CD14-positive monocyte (primary cell): ENCODE data around the gene NOP56. TPM values are rescaled to one million over a fixed set of nuclear protein-coding genes. Genes with fewer than 3 reads are reported as not detected.

Experiments used
- DNase-seq, 3 donors: peaks; one replicate each; pipeline ENCODE4 v3.0.0-alpha.2; 2011 to 2022
- H2AFZ ChIP-seq: 2 replicates; pipeline ENCODE4 v1.6.0; 2012; ENCODE audit warnings: mild to moderate bottlenecking, low read depth, low read length, inconsistent platforms; ENCODE audit not compliant: insufficient read depth, poor library complexity, severe bottlenecking
- H3K27ac ChIP-seq, 2 donors: 1 replicate in 1 of 2; 2 replicates in 1 of 2; pipeline ENCODE4 v1.5.1; 2012 to 2013; ENCODE audit warnings: low read length in 2 of 2, control low read depth in 1 of 2, inconsistent platforms in 1 of 2, low read depth in 1 of 2, mild to moderate bottlenecking in 1 of 2
- H3K27me3 ChIP-seq, 2 donors: one replicate each; pipeline versions ENCODE4 v1.6.0 to v1.6.1; 2011 to 2013; ENCODE audit warnings: low read length in 2 of 2; ENCODE audit not compliant: control insufficient read depth in 2 of 2, insufficient read depth in 2 of 2
- H3K36me3 ChIP-seq, 2 donors: replicated peaks in 1 of 2; 1 replicate in 1 of 2; 2 replicates in 1 of 2; pipeline versions ENCODE4 v1.5.1 to v1.6.1; 2012 to 2013; ENCODE audit warnings: low read length in 2 of 2, control low read depth in 1 of 2, inconsistent platforms in 1 of 2, mild to moderate bottlenecking in 1 of 2; ENCODE audit not compliant: insufficient read depth in 2 of 2, control insufficient read depth in 1 of 2
- H3K4me1 ChIP-seq, 2 donors: 1 replicate in 1 of 2; 2 replicates in 1 of 2; pipeline versions ENCODE4 v1.5.1 to v1.6.1; 2012 to 2013; ENCODE audit warnings: low read length in 2 of 2, control low read depth in 1 of 2, inconsistent platforms in 1 of 2, mild to moderate bottlenecking in 1 of 2, moderate library complexity in 1 of 2; ENCODE audit not compliant: insufficient read depth in 2 of 2, control insufficient read depth in 1 of 2
- H3K4me2 ChIP-seq: replicated peaks from 2 replicates; pipeline ENCODE3; 2012; ENCODE audit warnings: low read length, moderate library complexity, mild to moderate bottlenecking; ENCODE audit not compliant: poor library complexity, severe bottlenecking; ENCODE audit errors: extremely low read depth
- H3K4me3 ChIP-seq, 3 experiments: fragments of 200-600 bp in 1 of 3; sonication (generic) in 1 of 3; replicated peaks in 1 of 3; 1 replicate in 2 of 3; 2 replicates in 1 of 3; pipeline ENCODE4 v1.5.1; 2011 to 2013; ENCODE audit warnings: low read length in 3 of 3, mild to moderate bottlenecking in 3 of 3, control low read depth in 2 of 3, low read depth in 2 of 3, inconsistent platforms in 1 of 3, moderate library complexity in 1 of 3
- H3K79me2 ChIP-seq: 2 replicates; pipeline ENCODE4 v1.6.0; 2012; ENCODE audit warnings: mild to moderate bottlenecking, control low read depth, inconsistent platforms, low read length, moderate library complexity; ENCODE audit not compliant: insufficient read depth
- H3K9ac ChIP-seq: 2 replicates; pipeline ENCODE4 v1.6.0; 2017; ENCODE audit warnings: low read length, mild to moderate bottlenecking; ENCODE audit not compliant: insufficient read depth, poor library complexity, severe bottlenecking
- H3K9me3 ChIP-seq, 2 donors: replicated peaks in 1 of 2; 1 replicate in 1 of 2; 2 replicates in 1 of 2; pipeline versions ENCODE4 v1.5.1 to v1.6.1; 2012 to 2013; ENCODE audit warnings: low read length in 2 of 2, control low read depth in 1 of 2; ENCODE audit not compliant: control insufficient read depth in 1 of 2, insufficient read depth in 1 of 2
- H4K20me1 ChIP-seq: 2 replicates; pipeline ENCODE4 v1.6.0; 2012; ENCODE audit warnings: mild to moderate bottlenecking, low read length, control low read depth, moderate library complexity; ENCODE audit not compliant: insufficient read depth
- H3K27ac Mint-ChIP-seq, 7 donors: one replicate each; pipeline ENCODE4 v1.8.0; 2020; ENCODE audit warnings: mild to moderate bottlenecking in 7 of 7, mixed read lengths in 7 of 7, moderate library complexity in 6 of 7, inconsistent platforms in 2 of 7
- H3K27me3 Mint-ChIP-seq, 3 donors: one replicate each; pipeline ENCODE4 v1.8.0; 2021 to 2022; ENCODE audit warnings: low read depth in 3 of 3, mild to moderate bottlenecking in 3 of 3, mixed read lengths in 3 of 3, moderate library complexity in 3 of 3, inconsistent platforms in 1 of 3
- H3K36me3 Mint-ChIP-seq, 2 donors: one replicate each; pipeline ENCODE4 v1.8.0; 2020; ENCODE audit warnings: mixed read lengths in 2 of 2, inconsistent platforms in 1 of 2, mild to moderate bottlenecking in 1 of 2
- H3K4me1 Mint-ChIP-seq: one replicate; pipeline ENCODE4 v1.8.0; 2020; ENCODE audit warnings: mild to moderate bottlenecking, mixed read lengths
- H3K4me3 Mint-ChIP-seq, 2 donors: one replicate each; pipeline ENCODE4 v1.8.0; 2020; ENCODE audit warnings: mild to moderate bottlenecking in 2 of 2, mixed read lengths in 2 of 2, moderate library complexity in 1 of 2
- H3K9me3 Mint-ChIP-seq, 7 donors: one replicate each; pipeline ENCODE4 v1.8.0; 2020 to 2022; ENCODE audit warnings: mixed read lengths in 7 of 7, mild to moderate bottlenecking in 6 of 7, moderate library complexity in 6 of 7, inconsistent platforms in 2 of 7
- CTCF ChIP-seq: fragments of 200-600 bp; IDR thresholded peaks from one replicate; pipeline ENCODE4 v1.8.0; 2022; ENCODE audit warnings: antibody characterized with exemption, mild to moderate bottlenecking
- WGBS: methylation state at CpG from one replicate; pipeline ENCODE4 v1.1.5; 2013; ENCODE audit warnings: missing lambda C conversion rate; ENCODE audit not compliant: insufficient coverage; 5-methylcytosine and 5-hydroxymethylcytosine counted together
- intact Hi-C, 2 donors: fragments of 100-400 bp; cut with micrococcal nuclease; formaldehyde crosslinking; loops; one replicate each; pipeline versions ENCODE4 v1.15.0 to v1.15.1; 2023
- polyA plus RNA-seq, 3 donors: library from polyadenylated mRNA; depleted of rRNA in 1 of 3; unstranded in 2 of 3; stranded (reverse) in 1 of 3; fragments of 300-500 nt in 2 of 3; fragments of >200 nt in 1 of 3; fragmentation: Illumina TruSeq in 2 of 3; gene quantifications; 1 replicate in 2 of 3; 2 replicates in 1 of 3; pipeline ENCODE4 v1.2.3, GENCODE V29; 2012 to 2021

Gene NOP56
- polyA plus RNA-seq, 3 donors, result 27.3 to 102 (median 33.1) TPM

- intact Hi-C loops, result no loop called here
- Histone ChIP-seq H2AFZ (no peak overlapping the region), H4K20me1 (no peaks in the 10 kb centered on the region), H3K9me3 (peaks cover 0 to 21% of the 10 kb centered on the region in 2 donors), H3K36me3 (no peaks in the 10 kb centered on the region), H3K4me3 (no peak overlapping the region), H3K9ac (no peak overlapping the region), H3K79me2 (no peaks in the 10 kb centered on the region), H3K27me3 (peaks cover 45 to 66% of the 10 kb centered on the region in 2 donors), H3K4me2 (no peak overlapping the region), H3K4me1 (peaks cover 6 to 17% of the 10 kb centered on the region in 2 donors), H3K27ac (no peak overlapping the region)
- Mint-ChIP-seq H3K4me3 (peak overlapping the region in 1 of 2 donors; percentile 99), H3K4me1 (peaks cover 13% of the 10 kb centered on the region), H3K9me3 (peaks cover 0 to 19% (median 12%) of the 10 kb centered on the region in 7 donors), H3K36me3 (peaks cover 4 to 15% of the 10 kb centered on the region in 2 donors), H3K27ac (no peak overlapping the region), H3K27me3 (peaks cover 73 to 84% (median 74%) of the 10 kb centered on the region in 3 donors)
- no peak for TF ChIP-seq CTCF
- no peak for DNase-seq
- 27% methylated on average over 6 of the region's 6 CpGs for WGBS
Observed at GRCh38 chr20:2690718-2691117, 38.3 kb downstream of the NOP56 start.

- Mint-ChIP-seq H3K27ac (no peak overlapping the region), H3K4me3 (peak overlapping the region; percentile 92 to 99), H3K9me3 (peaks cover 0 to 20% (median 12%) of the 10 kb centered on the region in 7 donors), H3K36me3 (peaks cover 4 to 15% of the 10 kb centered on the region in 2 donors), H3K4me1 (peaks cover 13% of the 10 kb centered on the region), H3K27me3 (peaks cover 74 to 88% (median 76%) of the 10 kb centered on the region in 3 donors)
- H3K9me3 ChIP-seq, result peaks cover 0 to 21% of the 10 kb centered on the region in 2 donors
- no peak overlapping the region for H3K4me3 ChIP-seq
- 79% methylated on average over 7 of the region's 8 CpGs for WGBS
- no peak for DNase-seq
- no peak overlapping the region for H2AFZ ChIP-seq
- H3K9ac ChIP-seq, result no peak overlapping the region
- peaks cover 45 to 70% of the 10 kb centered on the region in 2 donors for H3K27me3 ChIP-seq
- no peaks in the 10 kb centered on the region for H3K36me3 ChIP-seq
- no peak overlapping the region for H3K4me2 ChIP-seq
- no peak for TF ChIP-seq CTCF
- H3K79me2 ChIP-seq, result no peaks in the 10 kb centered on the region
- H3K4me1 ChIP-seq, result peaks cover 6 to 17% of the 10 kb centered on the region in 2 donors
- H4K20me1 ChIP-seq, result no peaks in the 10 kb centered on the region
- H3K27ac ChIP-seq, result no peak overlapping the region
- intact Hi-C loops, result no loop called here
Observed at GRCh38 chr20:2691127-2691526, 38.7 kb downstream of the NOP56 start.
